GM12878 (cell line): ENCODE data around the gene SLCO4C1. TPM values are rescaled to one million over a fixed set of nuclear protein-coding genes. Genes with fewer than 3 reads are reported as not detected.

Experiments
- ATAC-seq: fragments of 200-7000 bp; cut with Tn5 transposase; 3 replicates; pipeline ENCODE4 v1.9.1; 2020; ENCODE audit warnings: mild to moderate bottlenecking, moderate library complexity
- BruUV-seq: library from RNA; stranded (reverse); fragments of 400-500 nt; replicated peaks from 2 replicates; lab custom pipeline; 2021; lab: Mats Ljungman, UMichigan
- CTCF ChIA-PET: fragments of 300-600 bp; sonication (Branson Sonifier 250); formaldehyde crosslinking; extraction: SDS; loops from one replicate; lab custom pipeline; 2021; ENCODE audit warnings: inconsistent platforms; lab: Yijun Ruan, JAX
- POLR2A ChIA-PET: fragments of 350-600 bp; formaldehyde crosslinking; extraction: SDS; loops from one replicate; lab custom pipeline; 2021; ENCODE audit warnings: inconsistent platforms; lab: Charles Lee
- RAD21 ChIA-PET: fragments of 300-600 bp; sonication (Branson Sonifier 250); formaldehyde crosslinking; loops from one replicate; lab custom pipeline; 2023; ENCODE audit warnings: antibody characterized with exemption; ENCODE audit not compliant: unreplicated experiment; lab: Charles Lee
- SMC1A ChIA-PET: fragments of 300-600 bp; sonication (Branson Sonifier 250); formaldehyde crosslinking; loops from one replicate; lab custom pipeline; 2023; ENCODE audit not compliant: unreplicated experiment, uncharacterized antibody; lab: Charles Lee
- DNase-seq: peaks from one replicate; pipeline ENCODE4 v3.0.0-alpha.2; 2011; ENCODE audit warnings: low read depth, low spot score
- FAIRE-seq: peaks from 3 replicates; lab custom pipeline; 2011; peaks lifted over from hg19 to GRCh38; lab: Jason Lieb, UNC
- H2AFZ ChIP-seq: 2 replicates; pipeline ENCODE4 v1.6.0; 2011; ENCODE audit warnings: low read depth, low read length, control low read depth; ENCODE audit not compliant: control insufficient read depth
- H3K27ac ChIP-seq: 2 replicates; pipeline ENCODE4 v1.5.1; 2011; ENCODE audit warnings: control low read depth; ENCODE audit not compliant: control insufficient read depth, insufficient read depth
- H3K27me3 ChIP-seq, 2 experiments: replicated peaks in 1 of 2; 2 replicates each; pipeline versions ENCODE4 v1.6.0 to v1.6.1; 2011; ENCODE audit warnings: low read length in 1 of 2; ENCODE audit not compliant: control insufficient read depth in 2 of 2, insufficient read depth in 2 of 2
- H3K36me3 ChIP-seq, 2 experiments: 2 replicates each; pipeline ENCODE4 v1.5.1; 2011; ENCODE audit warnings: low read length in 1 of 2; ENCODE audit not compliant: control insufficient read depth in 2 of 2, insufficient read depth in 2 of 2
- H3K4me1 ChIP-seq: 2 replicates; pipeline ENCODE4 v1.6.1; 2011; ENCODE audit warnings: mild to moderate bottlenecking, low read length, moderate library complexity, mixed read lengths; ENCODE audit not compliant: control insufficient read depth, insufficient read depth
- H3K4me2 ChIP-seq: 2 replicates; pipeline ENCODE4 v1.6.0; 2011; ENCODE audit warnings: control low read depth; ENCODE audit not compliant: control insufficient read depth, insufficient read depth
- H3K4me3 ChIP-seq: fragments of 200-600 bp; sonication (generic); 2 replicates; pipeline ENCODE4 v1.5.1; 2016
- H3K79me2 ChIP-seq: 2 replicates; pipeline ENCODE4 v1.6.0; 2011; ENCODE audit warnings: low read length; ENCODE audit not compliant: control insufficient read depth, insufficient read depth
- H3K9ac ChIP-seq: 2 replicates; pipeline ENCODE4 v1.8.0; 2011; ENCODE audit warnings: low read length, control low read depth, mixed read lengths; ENCODE audit not compliant: control insufficient read depth, insufficient read depth
- H3K9me3 ChIP-seq: replicated peaks from 3 replicates; pipeline ENCODE4 v1.5.1; 2011; ENCODE audit warnings: mild to moderate bottlenecking, low read length; ENCODE audit not compliant: control insufficient read depth, insufficient read depth
- H4K20me1 ChIP-seq: 2 replicates; pipeline ENCODE4 v1.6.0; 2011; ENCODE audit not compliant: control insufficient read depth, insufficient read depth
- CBX5 ChIP-seq: sonication (generic); IDR thresholded peaks from 2 replicates; pipeline ENCODE4 v1.6.1; 2016; ENCODE audit warnings: low read depth, moderate library complexity, mild to moderate bottlenecking, inconsistent platforms
- E2F4 ChIP-seq: IDR thresholded peaks from 2 replicates; pipeline ENCODE4 v1.6.1; 2012; ENCODE audit warnings: low read depth, low read length, improper control_type of control experiment
- HCFC1 ChIP-seq: fragments of 150-350 bp; IDR thresholded peaks from 2 replicates; pipeline ENCODE4 v1.6.1; 2014; ENCODE audit warnings: low read length
- IKZF2 ChIP-seq, 2 experiments: fragments of 450-650 bp; IDR thresholded peaks; 2 replicates each; pipeline ENCODE4 v1.6.1; 2017; ENCODE audit warnings: mild to moderate bottlenecking in 2 of 2, moderate library complexity in 2 of 2
- REST ChIP-seq: IDR thresholded peaks from 2 replicates; pipeline ENCODE4 v1.6.1; 2012; ENCODE audit warnings: mild to moderate bottlenecking, low read depth, low read length
- SIX5 ChIP-seq: IDR thresholded peaks from 2 replicates; pipeline ENCODE4 v1.6.1; 2011; ENCODE audit warnings: mild to moderate bottlenecking, low read depth, low read length, moderate library complexity; ENCODE audit not compliant: severe bottlenecking
- ZBTB33 ChIP-seq: fragments of 450-650 bp; IDR thresholded peaks from 2 replicates; pipeline ENCODE4 v1.6.1; 2017; ENCODE audit warnings: mild to moderate bottlenecking
- WGBS: methylation state at CpG from one replicate; pipeline ENCODE4 v1.1.6; 2016; ENCODE audit warnings: low lambda C conversion rate; ENCODE audit not compliant: insufficient replicate concordance, insufficient coverage; ENCODE audit errors: missing lambda C conversion rate; 5-methylcytosine and 5-hydroxymethylcytosine counted together
- in situ Hi-C: fragments of 300-500 bp; cut with MboI; formaldehyde crosslinking; loops from 9 replicates; pipeline ENCODE4 v1.14.3; 2018; ENCODE audit warnings: mixed read lengths
- intact Hi-C: fragments of 100-400 bp; cut with micrococcal nuclease; formaldehyde crosslinking; loops from one replicate; pipeline ENCODE4 v1.14.2; 2022; ENCODE audit not compliant: unreplicated experiment
- polyA plus RNA-seq, 11 experiments: library from polyadenylated mRNA; depleted of rRNA in 4 of 11; unstranded in 6 of 11; stranded (reverse) in 5 of 11; fragments of >200 nt; fragmentation: Nextera tagmentation in 4 of 11; fragmentation: Illumina TruSeq in 1 of 11; extraction: Ambion mirVana in 4 of 11; extraction: Trizol in 1 of 11; gene quantifications; 1 replicate in 1 of 11; 2 replicates in 10 of 11; pipeline versions ENCODE4 v1.2.1 to v1.2.3, GENCODE V29; 2011 to 2016; ENCODE audit warnings: inconsistent platforms in 2 of 11, missing spikeins in 2 of 11, low read depth in 1 of 11
- total RNA-seq, 4 experiments: library from RNA; depleted of rRNA in 3 of 4; stranded (reverse); fragments of >200 nt in 3 of 4; fragmentation: Illumina TruSeq in 1 of 4; extraction: Trizol in 1 of 4; gene quantifications; 2 replicates each; pipeline versions ENCODE4 v1.2.1 to v1.2.3, GENCODE V29; 2013 to 2021

Gene SLCO4C1
- total and polyA plus RNA-seq, 10 of the 15 experiments (the other 5 are each of a cell fraction or from before 2014, with no cell fraction given): 0.12 to 3.9 (median 0.83) TPM

GRCh38 chr5:102295534-102296177, 428 bp downstream of the SLCO4C1 start:
- ChIA-PET RAD21 (interaction anchor here (0.6 to 1.4 kb wide), 4 partner anchors 9 to 252 kb away, joined by 3 read pairs; no protein-coding TSS in a partner anchor), SMC1A (interaction anchor here (1.1 to 1.9 kb wide), 3 partner anchors 9 to 14 kb away, joined by 4 to 8 read pairs (median 5); no protein-coding TSS in a partner anchor), CTCF (interaction anchor here (1.0 to 1.7 kb wide), 6 partner anchors 9 to 144 kb away, joined by 3 to 6 read pairs (median 4); no protein-coding TSS in a partner anchor), POLR2A (interaction anchor here (0.9 kb wide), 1 partner anchor 62 kb away, joined by 3 read pairs; no protein-coding TSS in a partner anchor)
- H3K27ac ChIP-seq: no peak overlapping the region
- FAIRE-seq (no peak), DNase-seq (no peak), ATAC-seq (peak; percentile 28)
- intact Hi-C loops (no loop called here), in situ Hi-C loops (no loop called here)
- no peak overlapping the region for H3K9ac ChIP-seq
- no peaks in the 10 kb centered on the region for H4K20me1 ChIP-seq
- H2AFZ ChIP-seq: peak overlapping the region; percentile 72
- no peaks in the 10 kb centered on the region for H3K36me3 ChIP-seq
- H3K79me2 ChIP-seq: no peaks in the 10 kb centered on the region
- H3K4me2 ChIP-seq: peak overlapping the region; percentile 88
- H3K9me3 ChIP-seq: no peaks in the 10 kb centered on the region
- peaks cover 1 to 2% of the 10 kb centered on the region in 2 experiments; a peak in 1 of 4 replicates for H3K27me3 ChIP-seq
- BruUV-seq: no TSS peak
- peak overlapping the region; percentile 58; the same call in 1 of the 2 replicates for H3K4me3 ChIP-seq
- TF ChIP-seq CBX5: no peak
- no peaks in the 10 kb centered on the region for H3K4me1 ChIP-seq
- WGBS: 11% methylated on average over 26 of the region's 26 CpGs

GRCh38 chr5:102294886-102295395, 1.1 kb downstream of the SLCO4C1 start:
- no peak overlapping the region for H3K9ac ChIP-seq
- in situ Hi-C loops (no loop called here), intact Hi-C loops (no loop called here)
- no peak overlapping the region for H2AFZ ChIP-seq
- ChIA-PET CTCF (interaction anchor here (0.8 to 1.7 kb wide), 3 partner anchors 8 to 143 kb away, joined by 3 to 6 read pairs (median 5); no protein-coding TSS in a partner anchor), RAD21 (interaction anchor here (0.6 to 1.4 kb wide), 3 partner anchors 8 to 948 kb away, joined by 3 read pairs; no protein-coding TSS in a partner anchor), SMC1A (interaction anchor here (0.8 to 1.9 kb wide), 4 partner anchors 9 to 20 kb away, joined by 4 to 5 read pairs (median 4); no protein-coding TSS in a partner anchor), POLR2A (interaction anchor here (0.9 kb wide), 1 partner anchor 62 kb away, joined by 3 read pairs; no protein-coding TSS in a partner anchor)
- ATAC-seq (no peak), FAIRE-seq (no peak), DNase-seq (no peak)
- no peak overlapping the region for H3K4me2 ChIP-seq
- H3K9me3 ChIP-seq: no peaks in the 10 kb centered on the region
- BruUV-seq: no TSS peak
- no peaks in the 10 kb centered on the region for H3K36me3 ChIP-seq
- H3K4me1 ChIP-seq: no peaks in the 10 kb centered on the region
- 24% methylated on average over 4 of the region's 4 CpGs for WGBS
- no peak overlapping the region for H3K27ac ChIP-seq
- no peaks in the 10 kb centered on the region for H3K79me2 ChIP-seq
- no peaks in the 10 kb centered on the region for H4K20me1 ChIP-seq
- no peak overlapping the region for H3K4me3 ChIP-seq
- peaks cover 1 to 2% of the 10 kb centered on the region in 2 experiments; a peak in 1 of 4 replicates for H3K27me3 ChIP-seq
- TF ChIP-seq HCFC1 (no peak), ZBTB33 (no peak), REST (no peak), E2F4 (no peak), SIX5 (no peak), IKZF2 (IDR thresholded peaks at IDR 0.05) (no peak)
